SHP77 treated with DMSO at 0.1 percent for 48 hours (cell line): ENCODE data around the gene SWT1.
"Not testable (repeated sequence)": the region's sequence is repeated elsewhere in the genome, so short reads cannot be mapped to it uniquely, and the experiment has no call there.

Experiments
- DNase-seq: peaks from one replicate; lab custom pipeline; 2025; lab: John Stamatoyannopoulos, UW

Gene SWT1

GRCh38 chr1:185251928-185252327 is 95.0 kb downstream of the SWT1 start:
- not testable (repeated sequence) for DNase-seq

GRCh38 chr1:185252404-185252803 is 95.4 kb downstream of the SWT1 start:
- not testable (repeated sequence) for DNase-seq

GRCh38 chr1:185255595-185255994 is 98.6 kb downstream of the SWT1 start:
- DNase-seq: not testable (repeated sequence)

GRCh38 chr1:185257116-185257949 is 100.4 kb downstream of the SWT1 start:
- peak; percentile 14 for DNase-seq

- no peak for DNase-seq
These were observed 100.9 kb downstream of the SWT1 start for GRCh38 chr1:185257950-185258208.

GRCh38 chr1:185258676-185259075 is 101.7 kb downstream of the SWT1 start:
- no peak for DNase-seq

GRCh38 chr1:185260611-185261010 is 103.6 kb downstream of the SWT1 start:
- DNase-seq: no peak

- DNase-seq: no peak
These were observed 105.2 kb downstream of the SWT1 start for GRCh38 chr1:185262151-185262550.

- DNase-seq: no peak
These were observed 106.3 kb downstream of the SWT1 start for GRCh38 chr1:185263292-185263691.

- no peak for DNase-seq
These were observed 106.8 kb downstream of the SWT1 start for GRCh38 chr1:185263780-185264179.

GRCh38 chr1:185265314-185265713 is 108.3 kb downstream of the SWT1 start:
- no peak for DNase-seq

- DNase-seq: no peak
These were observed 110.3 kb downstream of the SWT1 start for GRCh38 chr1:185267301-185267700.

GRCh38 chr1:185267701-185268100 is 110.7 kb downstream of the SWT1 start:
- DNase-seq: no peak

GRCh38 chr1:185268352-185268751 is 111.4 kb downstream of the SWT1 start:
- DNase-seq: no peak

- DNase-seq: no peak
These were observed 115.0 kb downstream of the SWT1 start for GRCh38 chr1:185271921-185272320.

- DNase-seq: no peak
These were observed 122.6 kb downstream of the SWT1 start for GRCh38 chr1:185279571-185279970.

GRCh38 chr1:185280589-185280988 is 123.6 kb downstream of the SWT1 start:
- DNase-seq: no peak

GRCh38 chr1:185281245-185281644 is 124.3 kb downstream of the SWT1 start:
- no peak for DNase-seq

GRCh38 chr1:185284116-185284515 is 127.1 kb downstream of the SWT1 start:
- DNase-seq: no peak

- DNase-seq: no peak
These were observed 127.7 kb downstream of the SWT1 start for GRCh38 chr1:185284533-185285276.

GRCh38 chr1:185287451-185287850 is 130.5 kb downstream of the SWT1 start:
- DNase-seq: no peak

- DNase-seq: no peak
These were observed 131.5 kb downstream of the SWT1 start for GRCh38 chr1:185288435-185288834.

- no peak for DNase-seq
These were observed 132.9 kb downstream of the SWT1 start for GRCh38 chr1:185289880-185290279.

GRCh38 chr1:185291159-185291558 is 134.2 kb downstream of the SWT1 start:
- no peak for DNase-seq
